ENCODE results near the gene DGUOK.

DNA sequence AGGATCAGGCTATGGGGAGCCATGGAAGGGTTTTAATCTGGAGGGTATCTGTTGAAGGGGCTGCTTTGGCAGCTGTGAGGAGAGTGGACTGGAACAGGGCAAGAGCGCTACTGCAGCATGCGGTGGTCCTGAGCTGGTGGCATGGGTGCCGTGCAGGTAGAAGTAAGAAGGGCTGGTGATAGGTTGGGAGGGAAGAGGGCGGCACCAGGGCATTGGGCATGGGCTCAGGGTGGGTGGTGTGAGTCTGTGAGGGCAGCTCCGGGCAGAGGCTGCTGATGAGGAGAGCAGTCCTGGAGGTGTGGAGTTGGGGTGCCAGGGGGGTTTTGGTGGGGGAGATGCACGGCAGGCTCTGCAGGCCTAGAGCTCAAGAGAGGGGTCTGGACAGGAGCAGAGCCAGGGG, 31.8 kb upstream of the DGUOK start:
- TF ChIP-seq POLR2AphosphoS5 (IDR thresholded peaks at IDR 0.05): no peak
- TF ChIP-seq, protein P1, sequence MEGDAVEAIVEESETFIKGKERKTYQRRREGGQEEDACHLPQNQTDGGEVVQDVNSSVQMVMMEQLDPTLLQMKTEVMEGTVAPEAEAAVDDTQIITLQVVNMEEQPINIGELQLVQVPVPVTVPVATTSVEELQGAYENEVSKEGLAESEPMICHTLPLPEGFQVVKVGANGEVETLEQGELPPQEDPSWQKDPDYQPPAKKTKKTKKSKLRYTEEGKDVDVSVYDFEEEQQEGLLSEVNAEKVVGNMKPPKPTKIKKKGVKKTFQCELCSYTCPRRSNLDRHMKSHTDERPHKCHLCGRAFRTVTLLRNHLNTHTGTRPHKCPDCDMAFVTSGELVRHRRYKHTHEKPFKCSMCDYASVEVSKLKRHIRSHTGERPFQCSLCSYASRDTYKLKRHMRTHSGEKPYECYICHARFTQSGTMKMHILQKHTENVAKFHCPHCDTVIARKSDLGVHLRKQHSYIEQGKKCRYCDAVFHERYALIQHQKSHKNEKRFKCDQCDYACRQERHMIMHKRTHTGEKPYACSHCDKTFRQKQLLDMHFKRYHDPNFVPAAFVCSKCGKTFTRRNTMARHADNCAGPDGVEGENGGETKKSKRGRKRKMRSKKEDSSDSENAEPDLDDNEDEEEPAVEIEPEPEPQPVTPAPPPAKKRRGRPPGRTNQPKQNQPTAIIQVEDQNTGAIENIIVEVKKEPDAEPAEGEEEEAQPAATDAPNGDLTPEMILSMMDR (IDR thresholded peaks at IDR 0.05): no peak
